ENCODE data around the gene DNAL4. TPM values are rescaled to one million over a fixed set of nuclear protein-coding genes. Genes with fewer than 3 reads are reported as not detected.
A peak's percentile ranks its signal among the peaks of the same experiment; 100 is the strongest.
"Not testable (repeated sequence)": the region's sequence is repeated elsewhere in the genome, so short reads cannot be mapped to it uniquely, and the experiment has no call there.

The DNAL4 gene
- total RNA-seq, 1 donor from 2014 or later = 21.3 TPM

- TF ChIP-seq CTCF (IDR thresholded peaks at IDR 0.05) = no peak
- ATAC-seq = no peak
- intact Hi-C loops (cut with DNase I) = no loop called here
- Histone ChIP-seq H3K4me3 (no peak overlapping the region), H3K36me3 (no peaks in the 10 kb centered on the region), H3K9me3 (no peaks in the 10 kb centered on the region), H3K27ac (no peak overlapping the region), H3K4me1 (no peaks in the 10 kb centered on the region), H3K27me3 (ENCODE audit: low read depth) (no peaks in the 10 kb centered on the region)
- DNase-seq = no peak
These were observed 25.5 kb upstream of the DNAL4 start for GRCh38 chr22:38819387-38819940.

GRCh38 chr22:38817196-38817595, 23.3 kb upstream of the DNAL4 start:
- intact Hi-C loops (cut with DNase I) = no loop called here
- Histone ChIP-seq H3K27me3 (ENCODE audit: low read depth) (no peaks in the 10 kb centered on the region), H3K9me3 (no peaks in the 10 kb centered on the region)

GRCh38 chr22:38815842-38816241, 21.9 kb upstream of the DNAL4 start:
- no peaks in the 10 kb centered on the region for H3K9me3 ChIP-seq
- ATAC-seq = no peak
- DNase-seq = no peak
- H3K27me3 ChIP-seq (ENCODE audit: low read depth) = no peaks in the 10 kb centered on the region
- H3K27ac ChIP-seq = no peak overlapping the region
- no peaks in the 10 kb centered on the region for H3K4me1 ChIP-seq
- intact Hi-C loops (cut with DNase I) = no loop called here
- TF ChIP-seq CTCF (IDR thresholded peaks at IDR 0.05) = no peak
- H3K36me3 ChIP-seq = no peaks in the 10 kb centered on the region
- no peak overlapping the region for H3K4me3 ChIP-seq

More at GRCh38 chr22:38817196-38817595, 23.3 kb upstream of the DNAL4 start:
- no peak for ATAC-seq
- H3K36me3 ChIP-seq = no peaks in the 10 kb centered on the region
- no peak overlapping the region for H3K4me3 ChIP-seq
- TF ChIP-seq CTCF (IDR thresholded peaks at IDR 0.05) = no peak
- DNase-seq = no peak
- H3K4me1 ChIP-seq = no peaks in the 10 kb centered on the region
- H3K27ac ChIP-seq = no peak overlapping the region

GRCh38 chr22:38811241-38811640, 17.3 kb upstream of the DNAL4 start:
- no peaks in the 10 kb centered on the region for H3K4me1 ChIP-seq
- TF ChIP-seq CTCF (IDR thresholded peaks at IDR 0.05) = no peak
- no peaks in the 10 kb centered on the region for H3K36me3 ChIP-seq
- intact Hi-C loops (cut with DNase I) = no loop called here
- no peak for ATAC-seq
- H3K27ac ChIP-seq = no peak overlapping the region
- no peaks in the 10 kb centered on the region for H3K27me3 ChIP-seq (ENCODE audit: low read depth)
- no peaks in the 10 kb centered on the region for H3K9me3 ChIP-seq
- no peak overlapping the region for H3K4me3 ChIP-seq
- DNase-seq = no peak

GRCh38 chr22:38805041-38805593, 11.2 kb upstream of the DNAL4 start:
- H3K4me1 ChIP-seq; DNase-seq; intact Hi-C loops (cut with DNase I): not testable (repeated sequence)

GRCh38 chr22:38802671-38803121, 8.8 kb upstream of the DNAL4 start:
- intact Hi-C loops (cut with DNase I) = no loop called here
- peak; percentile 68 to 74 for ATAC-seq

More at GRCh38 chr22:38805041-38805593, 11.2 kb upstream of the DNAL4 start:
- H3K9me3 ChIP-seq; ATAC-seq; H3K27ac ChIP-seq; H3K27me3 ChIP-seq (ENCODE audit: low read depth); H3K4me3 ChIP-seq; H3K36me3 ChIP-seq: not testable (repeated sequence)

More at GRCh38 chr22:38802671-38803121, 8.8 kb upstream of the DNAL4 start:
- Histone ChIP-seq H3K27me3 (ENCODE audit: low read depth) (no peaks in the 10 kb centered on the region), H3K27ac (no peak overlapping the region), H3K9me3 (no peaks in the 10 kb centered on the region), H3K4me1 (no peaks in the 10 kb centered on the region), H3K4me3 (no peak overlapping the region), H3K36me3 (no peaks in the 10 kb centered on the region)
- DNase-seq = no peak
- TF ChIP-seq CTCF (IDR thresholded peaks at IDR 0.05) = no peak
